WERI-Rb-1 (cell line): Measurements from ENCODE around the gene SLC13A2.

Experiments used
- DNase-seq: peaks from one replicate; pipeline ENCODE4 v3.0.0-alpha.2; 2020
- H3K27ac ChIP-seq: fragments of 250-450 bp; sonication (Bioruptor Pico); 2 replicates; pipeline ENCODE4 v1.5.1; 2020; ENCODE audit warnings: mild to moderate bottlenecking, moderate library complexity
- H3K27me3 ChIP-seq: fragments of 250-450 bp; sonication (Bioruptor Pico); 2 replicates; pipeline ENCODE4 v1.5.1; 2021; ENCODE audit warnings: mild to moderate bottlenecking, low read depth, moderate library complexity; ENCODE audit not compliant: insufficient read depth, severe bottlenecking
- H3K36me3 ChIP-seq: fragments of 250-450 bp; sonication (Bioruptor Pico); 2 replicates; pipeline ENCODE4 v1.5.1; 2020; ENCODE audit warnings: mild to moderate bottlenecking, moderate library complexity
- H3K4me3 ChIP-seq: 2 replicates; pipeline ENCODE4 v1.5.1; 2011; ENCODE audit warnings: low read depth, mild to moderate bottlenecking, control low read depth, low read length
- H3K9me3 ChIP-seq: fragments of 250-450 bp; sonication (Bioruptor Pico); 2 replicates; pipeline ENCODE4 v1.5.1; 2021; ENCODE audit warnings: mild to moderate bottlenecking, moderate library complexity; ENCODE audit not compliant: severe bottlenecking
- TF ChIP-seq, protein P1 (sequence below): IDR thresholded peaks from 2 replicates; pipeline ENCODE4 v1.5.1; 2011; ENCODE audit warnings: low read depth, mild to moderate bottlenecking, control low read depth, inconsistent platforms, low read length

SLC13A2 gene

DNA sequence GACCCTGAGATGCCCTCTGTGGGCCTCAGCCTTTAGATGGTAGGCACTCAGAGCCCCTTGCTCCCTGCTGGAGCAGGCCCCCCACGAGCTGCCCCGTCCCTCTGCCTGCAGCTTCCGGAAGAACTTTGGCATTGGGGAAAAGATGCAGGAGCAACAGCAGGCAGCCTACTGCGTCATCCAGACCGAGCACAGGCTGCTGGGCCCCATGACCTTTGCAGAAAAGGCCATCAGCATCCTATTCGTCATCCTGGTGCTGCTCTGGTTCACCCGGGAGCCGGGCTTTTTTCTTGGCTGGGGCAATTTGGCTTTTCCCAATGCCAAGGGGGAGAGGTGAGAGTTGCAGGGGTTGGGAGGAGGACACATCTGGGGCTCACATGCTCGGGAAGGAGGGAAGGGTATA, 20.0 kb downstream of the SLC13A2 start:
- H3K27me3 ChIP-seq, result no peaks in the 10 kb centered on the region
- no peak for DNase-seq
- TF ChIP-seq, protein P1, sequence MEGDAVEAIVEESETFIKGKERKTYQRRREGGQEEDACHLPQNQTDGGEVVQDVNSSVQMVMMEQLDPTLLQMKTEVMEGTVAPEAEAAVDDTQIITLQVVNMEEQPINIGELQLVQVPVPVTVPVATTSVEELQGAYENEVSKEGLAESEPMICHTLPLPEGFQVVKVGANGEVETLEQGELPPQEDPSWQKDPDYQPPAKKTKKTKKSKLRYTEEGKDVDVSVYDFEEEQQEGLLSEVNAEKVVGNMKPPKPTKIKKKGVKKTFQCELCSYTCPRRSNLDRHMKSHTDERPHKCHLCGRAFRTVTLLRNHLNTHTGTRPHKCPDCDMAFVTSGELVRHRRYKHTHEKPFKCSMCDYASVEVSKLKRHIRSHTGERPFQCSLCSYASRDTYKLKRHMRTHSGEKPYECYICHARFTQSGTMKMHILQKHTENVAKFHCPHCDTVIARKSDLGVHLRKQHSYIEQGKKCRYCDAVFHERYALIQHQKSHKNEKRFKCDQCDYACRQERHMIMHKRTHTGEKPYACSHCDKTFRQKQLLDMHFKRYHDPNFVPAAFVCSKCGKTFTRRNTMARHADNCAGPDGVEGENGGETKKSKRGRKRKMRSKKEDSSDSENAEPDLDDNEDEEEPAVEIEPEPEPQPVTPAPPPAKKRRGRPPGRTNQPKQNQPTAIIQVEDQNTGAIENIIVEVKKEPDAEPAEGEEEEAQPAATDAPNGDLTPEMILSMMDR, result no peak
- no peak overlapping the region for H3K4me3 ChIP-seq
- H3K9me3 ChIP-seq, result no peaks in the 10 kb centered on the region
- H3K36me3 ChIP-seq, result no peaks in the 10 kb centered on the region
- H3K27ac ChIP-seq, result no peak overlapping the region

DNA sequence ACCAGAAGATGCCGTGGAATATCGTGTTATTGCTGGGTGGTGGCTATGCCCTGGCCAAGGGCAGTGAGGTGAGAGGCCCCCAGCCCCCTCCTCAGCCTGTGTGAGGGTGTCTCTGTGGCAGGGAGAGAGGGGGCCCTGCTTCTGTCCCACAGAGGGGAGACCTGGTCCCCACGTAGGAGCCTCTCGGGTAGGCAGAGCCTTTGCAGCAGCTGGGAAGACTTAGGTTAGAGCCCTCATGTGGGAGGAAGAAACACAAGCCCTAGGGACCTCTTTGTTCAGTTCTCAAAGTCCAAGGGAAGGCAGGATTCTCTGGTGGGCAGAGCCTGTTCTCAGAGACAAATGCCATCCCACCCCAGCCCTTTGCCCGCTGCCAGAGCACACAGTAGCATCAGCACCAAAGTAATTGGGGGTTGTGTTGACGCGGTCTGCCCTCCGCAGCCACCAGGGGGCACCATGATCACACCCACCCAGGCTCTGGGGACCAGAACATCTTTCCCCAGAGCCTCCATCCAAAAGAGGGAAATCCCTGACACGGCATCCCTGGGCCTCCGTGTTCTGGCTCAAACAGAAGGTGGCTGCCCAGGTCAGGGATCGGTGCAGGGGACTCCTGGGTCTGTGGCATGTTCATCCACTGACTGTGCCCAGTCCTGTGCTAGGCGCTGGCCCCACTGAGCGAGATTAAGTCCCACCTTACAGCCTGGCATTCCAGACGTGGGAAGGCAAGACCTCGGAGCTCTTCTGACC, 21.2 kb downstream of the SLC13A2 start:
- TF ChIP-seq, protein P1, result peak; percentile 95
- no peaks in the 10 kb centered on the region for H3K9me3 ChIP-seq
- H3K4me3 ChIP-seq, result no peak overlapping the region
- DNase-seq, result peak; percentile 81
- no peaks in the 10 kb centered on the region for H3K27me3 ChIP-seq
- H3K36me3 ChIP-seq, result no peaks in the 10 kb centered on the region
- no peak overlapping the region for H3K27ac ChIP-seq

DNA sequence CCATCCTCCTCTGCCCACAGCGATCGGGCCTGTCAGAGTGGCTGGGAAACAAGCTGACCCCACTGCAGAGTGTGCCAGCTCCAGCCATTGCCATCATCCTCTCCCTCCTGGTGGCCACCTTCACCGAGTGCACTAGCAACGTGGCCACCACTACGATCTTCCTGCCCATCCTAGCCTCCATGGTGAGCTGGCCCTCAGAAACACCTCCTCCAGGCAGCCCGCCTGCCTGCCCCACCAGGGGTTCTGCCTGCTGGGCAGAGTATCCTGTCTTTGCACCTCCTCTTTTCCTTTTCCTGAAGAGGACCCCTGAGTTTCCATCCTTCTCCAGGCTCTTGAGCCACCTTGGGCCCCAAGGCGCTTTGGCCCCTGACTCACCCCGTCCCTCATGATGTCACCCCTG, 22.2 kb downstream of the SLC13A2 start:
- H3K36me3 ChIP-seq, result no peaks in the 10 kb centered on the region
- H3K27ac ChIP-seq, result no peak overlapping the region
- no peak for DNase-seq
- H3K4me3 ChIP-seq, result no peak overlapping the region
- H3K9me3 ChIP-seq, result no peaks in the 10 kb centered on the region
- H3K27me3 ChIP-seq, result no peaks in the 10 kb centered on the region
- TF ChIP-seq, protein P1, result no peak

DNA sequence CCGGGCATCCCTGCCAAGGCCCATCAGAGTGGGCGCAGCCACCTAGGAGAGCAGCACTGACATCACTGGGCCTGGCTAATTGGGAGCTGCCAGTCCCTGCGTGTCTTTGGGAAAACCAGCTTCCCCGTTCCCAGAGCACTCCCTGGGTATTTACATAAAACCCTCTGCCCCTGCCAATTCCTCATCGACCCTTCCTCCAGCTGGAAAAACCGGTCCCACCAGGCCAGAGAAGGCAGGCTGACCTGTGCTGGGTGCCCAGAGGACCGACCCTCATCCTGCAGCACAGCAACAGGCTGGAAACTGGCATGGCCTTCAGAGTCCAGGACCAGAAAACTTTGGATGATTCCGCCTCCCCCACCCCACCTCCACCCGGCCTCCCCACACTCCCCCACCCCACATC, 24.5 kb downstream of the SLC13A2 start:
- no peak for DNase-seq

DNA sequence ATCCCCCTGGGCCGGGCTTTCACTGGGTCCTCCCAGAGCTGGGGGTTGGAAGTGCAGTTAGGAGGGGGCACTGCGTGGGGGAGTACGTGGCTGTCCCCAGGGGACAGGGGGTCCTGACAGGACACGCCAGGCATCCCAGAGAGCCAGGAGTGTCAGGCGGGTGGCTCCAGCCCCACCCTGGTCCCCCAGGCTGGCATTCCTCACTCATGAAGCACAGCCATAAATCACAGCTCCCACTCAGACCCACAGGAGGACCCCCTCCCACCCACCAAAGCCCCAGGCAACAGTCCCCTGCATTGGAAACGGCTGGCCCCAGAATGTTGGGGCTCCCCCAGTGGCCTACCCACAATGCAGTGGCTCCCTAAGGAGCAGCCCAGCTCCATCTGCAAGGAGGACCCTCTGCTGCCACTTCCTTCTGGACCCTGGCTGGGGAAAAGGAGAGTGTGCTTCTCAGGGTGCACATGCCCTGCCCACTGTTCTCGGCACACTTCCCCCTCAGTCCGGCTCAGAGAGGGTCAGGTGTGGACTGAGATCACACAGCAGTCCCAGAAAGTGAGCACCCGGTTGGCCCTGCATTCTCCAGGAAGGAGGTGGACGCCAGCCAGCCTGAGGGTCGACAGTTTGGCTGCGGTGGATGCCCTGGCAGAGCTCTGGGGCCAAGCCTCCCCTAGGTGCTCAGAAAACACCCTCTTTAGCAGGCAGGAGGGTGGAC, 25.4 kb downstream of the SLC13A2 start:
- H3K27ac ChIP-seq, result no peak overlapping the region
- TF ChIP-seq, protein P1, result no peak
- no peaks in the 10 kb centered on the region for H3K27me3 ChIP-seq
- H3K9me3 ChIP-seq, result no peaks in the 10 kb centered on the region
- no peak overlapping the region for H3K4me3 ChIP-seq
- no peak for DNase-seq
- no peaks in the 10 kb centered on the region for H3K36me3 ChIP-seq

More for the DNA sequence above, 24.5 kb downstream of the SLC13A2 start:
- no peaks in the 10 kb centered on the region for H3K9me3 ChIP-seq
- H3K36me3 ChIP-seq, result no peaks in the 10 kb centered on the region
- no peaks in the 10 kb centered on the region for H3K27me3 ChIP-seq
- no peak overlapping the region for H3K4me3 ChIP-seq
- TF ChIP-seq, protein P1, result no peak
- H3K27ac ChIP-seq, result no peak overlapping the region
